ENCODE data around the gene KRTAP4-1.
"Not testable (repeated sequence)": the region's sequence is repeated elsewhere in the genome, so short reads cannot be mapped to it uniquely, and the experiment has no call there.

Gene KRTAP4-1

DNA sequence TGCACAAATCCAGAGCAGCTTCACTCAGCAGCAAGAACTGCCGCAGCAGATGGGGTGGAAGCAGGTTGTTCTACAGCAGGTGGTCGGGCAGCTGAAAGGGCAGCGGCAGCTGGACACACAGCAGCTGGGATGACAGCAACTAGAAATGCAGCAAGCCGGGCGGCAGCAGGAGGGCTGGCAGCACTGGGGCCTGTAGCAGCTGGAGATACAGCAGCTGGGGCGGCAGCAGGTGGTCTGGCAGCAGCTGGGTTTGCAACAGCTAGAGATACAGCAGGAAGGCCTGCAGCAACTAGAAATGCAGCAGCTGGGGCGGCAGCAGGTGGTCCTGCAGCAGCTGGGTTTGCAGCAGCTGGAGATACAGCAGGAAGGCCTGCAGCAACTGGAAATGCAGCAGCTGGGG lies 17.1 kb downstream of the KRTAP4-1 start:
- no peak overlapping the region for H3K27ac ChIP-seq (ENCODE audit: low read length)
- H3K4me1 ChIP-seq (ENCODE audit: insufficient read depth, low read length), result no peaks in the 10 kb centered on the region
- no peaks in the 10 kb centered on the region for H3K9me3 ChIP-seq (ENCODE audit: insufficient read depth, low read depth, low read length)
- H3K9ac ChIP-seq (ENCODE audit: low read depth, low read length), result no peak overlapping the region
- H3K27me3 ChIP-seq (ENCODE audit: insufficient read depth, low read length), result no peaks in the 10 kb centered on the region
- no peak overlapping the region for H3K4me3 ChIP-seq (ENCODE audit: low read length)
- no peaks in the 10 kb centered on the region for H3K36me3 ChIP-seq (ENCODE audit: insufficient read depth, low read depth, low read length)

GRCh38 chr17:41163828-41164227 lies 20.9 kb downstream of the KRTAP4-1 start:
- no peak overlapping the region for H3K4me3 ChIP-seq (ENCODE audit: low read length)
- no peaks in the 10 kb centered on the region for H3K9me3 ChIP-seq (ENCODE audit: insufficient read depth, low read depth, low read length)
- H3K36me3 ChIP-seq (ENCODE audit: insufficient read depth, low read depth, low read length), result no peaks in the 10 kb centered on the region
- H3K4me1 ChIP-seq (ENCODE audit: insufficient read depth, low read length), result no peaks in the 10 kb centered on the region
- H3K27ac ChIP-seq (ENCODE audit: low read length), result no peak overlapping the region
- H3K27me3 ChIP-seq (ENCODE audit: insufficient read depth, low read length), result no peaks in the 10 kb centered on the region
- no peak overlapping the region for H3K9ac ChIP-seq (ENCODE audit: low read depth, low read length)

GRCh38 chr17:41160648-41161047 lies 24.1 kb downstream of the KRTAP4-1 start, which contains the start of gene KRTAP4-4:
Gene KRTAP4-4 (minus strand): TSS chr17:41160748. CDS start chr17:41160691, 57 bp downstream.
- H3K27ac ChIP-seq (ENCODE audit: low read length), result no peak within 1 kb of the TSS
- no peaks in the 10 kb centered on the region for H3K36me3 ChIP-seq (ENCODE audit: insufficient read depth, low read depth, low read length)
- H3K4me1 ChIP-seq (ENCODE audit: insufficient read depth, low read length), result no peaks in the 10 kb centered on the region
- no peaks in the 10 kb centered on the region for H3K27me3 ChIP-seq (ENCODE audit: insufficient read depth, low read length)
- no peak within 1 kb of the TSS for H3K4me3 ChIP-seq (ENCODE audit: low read length)
- H3K9ac ChIP-seq (ENCODE audit: low read depth, low read length), result no peak within 1 kb of the TSS
- H3K9me3 ChIP-seq (ENCODE audit: insufficient read depth, low read depth, low read length), result no peaks in the 10 kb centered on the region

DNA sequence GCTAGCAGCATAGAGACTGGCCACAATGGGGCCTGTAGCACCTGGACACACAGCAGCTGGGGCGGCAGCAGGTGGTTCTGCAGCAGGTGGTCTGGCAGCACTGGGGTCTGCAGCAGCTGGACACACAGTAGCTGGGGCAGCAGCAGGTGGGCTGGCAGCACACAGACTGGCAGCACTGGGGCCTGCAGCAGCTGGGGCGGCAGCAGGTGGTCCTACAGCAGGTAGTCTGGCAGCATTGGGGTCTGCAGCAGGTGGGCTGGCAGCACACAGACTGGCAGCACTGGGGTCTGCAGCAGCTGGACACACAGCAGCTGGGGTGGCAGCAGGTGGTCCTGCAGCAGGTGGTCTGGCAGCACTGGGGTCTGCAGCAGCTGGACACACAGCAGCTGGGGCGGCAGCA lies 24.5 kb downstream of the KRTAP4-1 start:
- H3K4me3 ChIP-seq (ENCODE audit: low read length); H3K9ac ChIP-seq (ENCODE audit: low read depth, low read length); H3K27ac ChIP-seq (ENCODE audit: low read length); H3K36me3 ChIP-seq (ENCODE audit: insufficient read depth, low read depth, low read length); H3K4me1 ChIP-seq (ENCODE audit: insufficient read depth, low read length); H3K9me3 ChIP-seq (ENCODE audit: insufficient read depth, low read depth, low read length); H3K27me3 ChIP-seq (ENCODE audit: insufficient read depth, low read length): not testable (repeated sequence)

DNA sequence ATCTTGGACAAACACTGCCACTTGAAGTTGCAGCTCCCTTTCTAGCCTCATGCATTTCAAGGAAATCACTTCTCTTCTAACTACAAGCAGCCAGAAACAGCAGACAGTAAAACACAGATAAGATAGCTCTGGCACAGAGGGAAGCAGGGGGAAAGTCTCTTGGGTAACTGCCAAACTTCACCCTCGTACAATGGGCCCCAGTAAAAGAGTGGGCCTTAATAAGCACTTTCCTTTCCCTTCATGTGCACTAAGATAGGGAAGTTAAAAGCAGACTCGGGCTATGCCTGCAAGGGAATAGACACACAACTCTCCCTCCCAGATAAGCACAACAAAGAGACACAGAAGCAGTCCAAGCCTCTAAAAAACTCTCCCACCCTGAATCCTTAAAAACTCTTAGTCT lies 30.9 kb downstream of the KRTAP4-1 start:
- no peak overlapping the region for H3K4me3 ChIP-seq (ENCODE audit: low read length)
- no peak overlapping the region for H3K27ac ChIP-seq (ENCODE audit: low read length)
- H3K27me3 ChIP-seq (ENCODE audit: insufficient read depth, low read length), result no peaks in the 10 kb centered on the region
- no peaks in the 10 kb centered on the region for H3K9me3 ChIP-seq (ENCODE audit: insufficient read depth, low read depth, low read length)
- no peak overlapping the region for H3K9ac ChIP-seq (ENCODE audit: low read depth, low read length)
- H3K36me3 ChIP-seq (ENCODE audit: insufficient read depth, low read depth, low read length), result no peaks in the 10 kb centered on the region
- no peaks in the 10 kb centered on the region for H3K4me1 ChIP-seq (ENCODE audit: insufficient read depth, low read length)

DNA sequence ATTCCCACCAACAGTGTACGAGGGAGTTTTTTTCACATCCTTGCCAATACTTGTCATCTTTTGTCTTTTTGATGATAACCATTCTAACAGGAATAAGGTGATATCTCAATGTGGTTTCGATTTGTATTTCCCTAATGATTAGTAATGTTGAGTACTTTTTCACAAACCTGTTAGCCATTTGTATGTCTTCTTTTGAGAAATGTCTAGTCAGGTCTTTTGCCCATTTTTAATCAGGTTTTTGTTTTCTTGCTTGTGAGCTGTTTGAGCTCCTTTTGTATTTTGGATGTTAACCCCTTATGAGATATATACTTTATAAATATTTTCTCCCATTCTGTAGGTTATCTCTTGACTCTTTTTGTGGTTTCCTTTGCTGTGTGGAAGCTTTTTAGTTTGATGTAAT lies 33.2 kb downstream of the KRTAP4-1 start:
- Histone ChIP-seq H3K36me3 (ENCODE audit: insufficient read depth, low read depth, low read length) (no peaks in the 10 kb centered on the region), H3K27me3 (ENCODE audit: insufficient read depth, low read length) (no peaks in the 10 kb centered on the region), H3K4me1 (ENCODE audit: insufficient read depth, low read length) (no peaks in the 10 kb centered on the region), H3K27ac (ENCODE audit: low read length) (no peak overlapping the region), H3K9ac (ENCODE audit: low read depth, low read length) (no peak overlapping the region), H3K4me3 (ENCODE audit: low read length) (no peak overlapping the region), H3K9me3 (ENCODE audit: insufficient read depth, low read depth, low read length) (no peaks in the 10 kb centered on the region)

GRCh38 chr17:41150026-41150425 lies 34.7 kb downstream of the KRTAP4-1 start:
- no peaks in the 10 kb centered on the region for H3K27me3 ChIP-seq (ENCODE audit: insufficient read depth, low read length)
- no peaks in the 10 kb centered on the region for H3K4me1 ChIP-seq (ENCODE audit: insufficient read depth, low read length)
- no peaks in the 10 kb centered on the region for H3K36me3 ChIP-seq (ENCODE audit: insufficient read depth, low read depth, low read length)
- H3K4me3 ChIP-seq (ENCODE audit: low read length), result no peak overlapping the region
- H3K9ac ChIP-seq (ENCODE audit: low read depth, low read length), result no peak overlapping the region
- H3K9me3 ChIP-seq (ENCODE audit: insufficient read depth, low read depth, low read length), result no peaks in the 10 kb centered on the region
- no peak overlapping the region for H3K27ac ChIP-seq (ENCODE audit: low read length)

DNA sequence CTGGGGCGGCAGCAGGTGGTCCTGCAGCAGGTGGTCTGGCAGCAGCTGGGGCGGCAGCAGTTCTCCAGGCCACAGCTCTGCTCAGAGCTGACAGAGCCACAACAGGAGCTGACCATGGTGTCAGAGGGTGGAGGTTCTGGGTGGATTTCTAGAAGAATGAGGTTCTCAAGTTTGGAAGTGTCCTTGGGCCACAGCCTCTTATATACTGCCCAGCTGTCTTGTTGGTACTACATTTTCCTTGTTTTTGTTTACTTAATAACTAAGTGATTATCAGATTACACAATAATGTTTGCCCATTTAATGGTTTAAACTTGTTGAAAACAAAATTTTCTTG lies 35.1 kb downstream of the KRTAP4-1 start, which contains the start of gene KRTAP4-5:
KRTAP4-5 (minus strand) TSS at position 174 of the 334 bp plus-strand sequence; CDS start at position 116, 58 bp downstream.
- Histone ChIP-seq H3K4me1 (ENCODE audit: insufficient read depth, low read length) (no peaks in the 10 kb centered on the region), H3K4me3 (ENCODE audit: low read length) (no peak within 1 kb of the TSS), H3K9me3 (ENCODE audit: insufficient read depth, low read depth, low read length) (no peaks in the 10 kb centered on the region), H3K27me3 (ENCODE audit: insufficient read depth, low read length) (no peaks in the 10 kb centered on the region), H3K9ac (ENCODE audit: low read depth, low read length) (no peak within 1 kb of the TSS), H3K36me3 (ENCODE audit: insufficient read depth, low read depth, low read length) (no peaks in the 10 kb centered on the region), H3K27ac (ENCODE audit: low read length) (no peak within 1 kb of the TSS)

DNA sequence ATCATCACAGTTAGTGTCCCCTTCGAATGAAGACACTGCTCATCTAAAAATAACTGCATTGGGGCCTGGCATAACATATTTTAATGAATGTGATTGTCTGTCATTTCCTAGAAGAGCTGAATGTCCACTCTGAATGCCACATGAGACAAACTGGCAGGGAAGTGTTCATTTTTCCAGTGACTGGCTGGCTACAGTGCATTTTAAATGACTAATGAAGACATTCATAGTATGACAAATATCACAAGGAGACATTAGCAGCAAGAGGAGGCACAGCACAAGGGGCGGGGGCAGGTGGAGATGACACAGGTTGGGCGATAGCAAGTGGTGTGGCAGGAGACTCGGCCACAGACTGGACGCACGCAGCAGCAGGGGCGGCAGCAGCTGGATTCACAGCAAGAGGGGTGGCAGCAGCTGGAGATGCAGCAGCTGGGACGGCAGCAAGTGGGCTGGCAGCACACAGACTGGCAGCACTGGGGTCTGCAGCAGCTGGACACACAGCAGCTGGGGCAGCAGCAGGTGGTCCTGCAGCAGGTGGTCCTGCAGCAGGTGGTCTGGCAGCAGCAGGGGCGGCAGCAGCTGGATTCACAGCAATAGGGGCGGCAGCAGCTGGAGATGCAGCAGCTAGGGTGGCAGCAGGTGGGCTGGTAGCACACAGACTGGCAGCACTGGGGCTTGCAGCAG lies 35.6 kb downstream of the KRTAP4-1 start:
- H3K9me3 ChIP-seq (ENCODE audit: insufficient read depth, low read depth, low read length); H3K4me3 ChIP-seq (ENCODE audit: low read length); H3K36me3 ChIP-seq (ENCODE audit: insufficient read depth, low read depth, low read length); H3K27me3 ChIP-seq (ENCODE audit: insufficient read depth, low read length); H3K9ac ChIP-seq (ENCODE audit: low read depth, low read length); H3K27ac ChIP-seq (ENCODE audit: low read length); H3K4me1 ChIP-seq (ENCODE audit: insufficient read depth, low read length): not testable (repeated sequence)

DNA sequence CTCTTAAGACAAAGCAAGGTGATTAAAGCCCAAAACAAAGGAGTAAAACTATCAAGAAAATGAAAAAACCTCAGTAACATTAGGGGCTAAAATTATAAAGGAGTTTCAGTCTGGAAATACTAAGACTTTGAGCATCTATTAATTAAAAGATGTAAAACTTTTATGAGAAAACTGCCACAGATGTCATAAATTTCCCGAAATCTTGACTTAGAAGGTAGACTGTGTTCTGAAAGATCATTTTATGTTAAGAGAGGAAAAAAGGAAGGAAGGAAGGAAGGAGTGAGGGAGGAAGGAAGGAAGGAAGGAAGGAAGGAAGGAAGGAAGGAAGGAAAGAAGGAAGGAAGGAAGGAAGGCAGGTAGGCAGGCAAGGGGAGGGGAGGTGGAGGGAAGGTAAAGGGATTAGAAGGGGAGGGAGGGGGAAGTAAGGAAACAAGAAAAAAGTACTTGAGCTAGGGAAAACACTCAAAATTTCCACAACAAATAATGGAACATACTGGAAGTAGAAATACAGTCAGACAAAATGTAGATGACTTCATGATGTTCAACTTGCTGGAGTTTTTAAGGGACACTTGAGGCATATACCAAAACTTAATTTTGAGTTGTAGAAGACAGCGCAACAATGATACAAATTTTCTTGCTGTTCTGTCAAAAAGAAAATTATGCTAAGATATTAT lies 37.0 kb downstream of the KRTAP4-1 start:
- Histone ChIP-seq H3K36me3 (ENCODE audit: insufficient read depth, low read depth, low read length) (no peaks in the 10 kb centered on the region), H3K4me1 (ENCODE audit: insufficient read depth, low read length) (no peaks in the 10 kb centered on the region), H3K27me3 (ENCODE audit: insufficient read depth, low read length) (no peaks in the 10 kb centered on the region), H3K4me3 (ENCODE audit: low read length) (no peak overlapping the region), H3K27ac (ENCODE audit: low read length) (no peak overlapping the region), H3K9ac (ENCODE audit: low read depth, low read length) (no peak overlapping the region), H3K9me3 (ENCODE audit: insufficient read depth, low read depth, low read length) (peaks cover 14% of the 10 kb centered on the region)

- Histone ChIP-seq H3K4me1 (ENCODE audit: insufficient read depth, low read length) (no peaks in the 10 kb centered on the region), H3K36me3 (ENCODE audit: insufficient read depth, low read depth, low read length) (no peaks in the 10 kb centered on the region), H3K27me3 (ENCODE audit: insufficient read depth, low read length) (no peaks in the 10 kb centered on the region), H3K9ac (ENCODE audit: low read depth, low read length) (no peak overlapping the region), H3K27ac (ENCODE audit: low read length) (no peak overlapping the region), H3K9me3 (ENCODE audit: insufficient read depth, low read depth, low read length) (peaks cover 14% of the 10 kb centered on the region), H3K4me3 (ENCODE audit: low read length) (no peak overlapping the region)
These were observed 39.5 kb downstream of the KRTAP4-1 start for GRCh38 chr17:41145261-41145660.

GRCh38 chr17:41144846-41145245 lies 39.9 kb downstream of the KRTAP4-1 start:
- Histone ChIP-seq H3K4me1 (ENCODE audit: insufficient read depth, low read length) (no peaks in the 10 kb centered on the region), H3K4me3 (ENCODE audit: low read length) (no peak overlapping the region), H3K27ac (ENCODE audit: low read length) (no peak overlapping the region), H3K36me3 (ENCODE audit: insufficient read depth, low read depth, low read length) (no peaks in the 10 kb centered on the region), H3K9ac (ENCODE audit: low read depth, low read length) (no peak overlapping the region), H3K27me3 (ENCODE audit: insufficient read depth, low read length) (no peaks in the 10 kb centered on the region), H3K9me3 (ENCODE audit: insufficient read depth, low read depth, low read length) (peaks cover 14% of the 10 kb centered on the region)

Measured in iPS-20b (cell line).